GM18873 (cell line): ENCODE data around the gene PC.

ENCODE experiments used
- ATAC-seq: cut with Tn5 transposase; IDR thresholded peaks from one replicate; pipeline ENCODE4 v1.9.1; 2021; ENCODE audit warnings: mild to moderate bottlenecking, moderate library complexity, moderate number of reproducible peaks; ENCODE audit not compliant: unreplicated experiment, low FRiP score

PC gene

DNA sequence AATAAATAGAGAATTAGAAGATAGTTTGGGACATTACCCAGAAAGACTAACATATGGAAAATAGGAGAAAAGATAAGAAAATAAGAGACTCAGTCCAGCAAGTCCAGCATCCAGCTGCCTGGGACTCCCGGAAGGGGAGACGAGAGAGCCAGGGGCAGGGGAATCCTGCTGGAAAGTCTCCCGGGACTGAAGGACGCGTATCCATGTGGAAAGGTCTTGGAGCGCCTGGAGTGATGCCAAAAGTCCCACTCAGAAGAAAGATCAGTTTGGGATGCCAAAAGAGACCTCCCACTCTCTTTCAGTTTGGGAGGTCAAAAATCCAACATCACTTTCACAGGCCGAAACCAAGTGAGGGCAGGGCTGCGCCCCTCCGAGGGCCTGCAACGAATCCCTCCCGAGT, 70.7 kb downstream of the PC start:
- ATAC-seq, result no peak

DNA sequence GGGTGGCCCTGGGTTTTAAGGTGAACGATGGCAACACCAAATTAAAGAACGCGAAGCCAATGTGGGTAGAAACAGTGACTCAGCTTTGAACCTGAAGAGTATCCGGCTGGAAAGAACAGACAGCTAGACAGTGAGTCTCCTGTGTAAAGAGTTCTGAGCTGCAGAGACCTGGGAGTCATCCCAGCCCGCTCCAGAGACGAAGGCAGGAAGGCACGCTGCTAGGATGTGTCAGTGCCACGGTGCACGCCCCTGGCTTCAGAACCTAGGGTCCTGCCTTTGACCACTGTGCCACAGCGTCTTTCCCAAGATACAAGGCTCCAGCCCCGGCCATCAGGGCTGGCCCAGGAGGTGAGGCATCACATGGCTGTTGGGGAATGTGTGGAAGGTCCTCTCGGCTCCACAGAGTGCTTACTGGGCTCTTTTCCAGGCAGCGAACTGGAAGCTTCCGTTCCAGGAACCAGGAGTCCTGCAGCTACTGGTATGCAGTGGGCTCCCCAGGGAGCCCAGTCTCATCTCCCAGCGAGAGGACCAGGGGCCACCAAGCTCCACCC, 71.4 kb downstream of the PC start:
- no peak for ATAC-seq

DNA sequence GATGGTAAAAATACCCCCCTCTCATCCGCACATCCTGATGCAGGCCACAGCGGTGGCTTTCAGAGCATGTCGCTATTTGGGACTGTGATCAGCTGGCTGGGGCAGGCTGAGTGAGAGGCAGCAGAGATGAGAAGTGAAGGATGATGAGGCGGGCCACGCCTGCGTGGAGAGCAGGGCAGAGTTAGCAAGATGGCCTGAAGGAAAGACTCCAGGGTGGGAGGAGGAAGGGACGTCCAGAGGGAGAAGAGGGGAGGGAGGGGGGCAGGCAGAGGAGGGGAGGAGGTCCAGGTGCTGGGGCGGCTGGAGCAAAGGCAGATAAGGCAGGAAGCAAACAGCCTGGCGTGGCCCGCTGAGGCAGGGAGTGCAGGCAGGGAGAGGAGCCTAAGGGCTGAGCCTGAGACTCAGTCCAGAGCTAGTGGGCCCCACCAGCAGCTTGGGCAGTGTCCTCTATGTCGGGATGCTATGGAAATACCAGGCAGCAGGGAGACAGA, 72.2 kb downstream of the PC start:
- ATAC-seq, result no peak

DNA sequence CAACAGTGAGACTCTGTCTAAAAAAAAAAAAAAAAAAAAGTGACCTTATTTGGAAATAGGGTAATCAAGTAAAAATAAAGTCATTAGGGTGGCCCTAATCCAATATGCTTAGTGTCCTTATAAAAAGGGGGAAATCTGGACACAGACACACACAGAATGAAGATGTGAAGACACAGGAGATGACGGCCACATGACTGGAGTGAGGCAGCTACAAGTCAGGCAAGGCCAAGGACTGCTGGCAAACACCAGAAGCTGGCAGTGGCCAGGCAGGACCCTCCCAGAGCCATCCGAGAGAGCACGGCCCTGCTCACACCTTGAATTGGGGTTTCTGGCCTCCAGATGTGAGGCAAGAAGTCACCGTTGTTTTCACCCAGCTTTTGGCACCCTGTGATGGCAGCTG, 72.7 kb downstream of the PC start:
- no peak for ATAC-seq

DNA sequence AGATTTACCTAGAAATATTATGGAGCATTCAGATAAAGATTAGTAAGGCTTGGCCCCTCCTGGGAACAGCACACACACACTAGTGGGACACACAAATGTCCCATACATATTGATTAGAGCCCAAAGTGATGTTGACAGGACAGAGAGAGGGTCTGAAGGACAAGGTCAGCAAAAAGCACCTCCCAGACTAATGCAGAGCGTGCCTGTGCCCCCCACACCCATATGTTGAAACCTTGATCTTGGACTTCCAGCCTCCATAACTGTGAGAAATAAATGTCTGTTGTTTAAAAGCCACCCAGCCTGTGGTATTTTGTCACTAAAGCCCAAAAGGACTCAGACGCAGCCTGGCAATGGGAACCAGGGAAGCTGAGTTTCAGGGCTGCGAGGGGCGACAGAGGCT, 73.7 kb downstream of the PC start:
- no peak for ATAC-seq

DNA sequence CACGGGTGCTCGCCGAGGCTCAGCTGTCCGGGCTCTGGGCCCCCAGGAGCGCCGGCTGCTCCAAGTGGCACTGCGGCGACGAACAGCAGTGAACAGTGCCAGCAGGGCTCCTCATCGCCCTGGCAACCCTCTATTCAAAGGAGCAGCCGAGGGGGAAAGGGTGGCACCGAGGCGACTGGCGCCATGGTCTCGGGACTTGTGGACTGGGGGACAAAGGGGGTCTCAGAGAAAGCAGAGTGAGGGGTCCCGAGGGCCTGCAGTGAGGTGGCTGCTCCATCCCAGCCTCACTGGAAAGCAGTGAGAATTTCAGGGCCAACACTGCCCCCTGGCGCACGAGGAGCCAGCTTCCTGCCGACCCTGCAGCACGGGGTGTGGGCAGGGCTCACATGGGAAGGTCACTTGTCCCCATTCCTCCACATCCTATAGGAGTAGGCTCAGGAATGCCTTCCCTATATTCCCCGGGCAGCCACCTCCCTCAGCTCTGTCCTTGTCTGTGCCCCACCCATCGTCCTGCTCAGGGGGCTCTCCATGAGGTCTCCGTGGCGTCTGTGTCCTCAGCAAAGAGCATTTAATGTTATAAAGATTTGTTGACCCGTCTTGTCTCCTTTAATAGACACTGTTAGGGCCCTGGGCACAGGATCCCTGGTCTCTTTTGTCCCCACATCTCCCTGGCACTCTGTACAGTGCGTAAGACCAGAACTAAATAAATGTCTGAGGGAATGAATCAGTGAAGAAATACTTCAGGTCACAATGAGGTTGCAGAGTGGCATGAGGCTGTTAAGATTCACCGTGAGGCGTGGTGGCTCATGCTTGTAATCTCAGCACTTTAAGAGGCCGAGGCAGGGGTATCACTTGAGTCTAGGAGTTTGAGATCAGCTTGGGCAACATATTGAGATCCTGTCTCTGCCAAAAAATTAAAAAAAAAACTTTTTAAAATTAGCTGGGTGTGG, 74.9 kb downstream of the PC start:
- no peak for ATAC-seq

DNA sequence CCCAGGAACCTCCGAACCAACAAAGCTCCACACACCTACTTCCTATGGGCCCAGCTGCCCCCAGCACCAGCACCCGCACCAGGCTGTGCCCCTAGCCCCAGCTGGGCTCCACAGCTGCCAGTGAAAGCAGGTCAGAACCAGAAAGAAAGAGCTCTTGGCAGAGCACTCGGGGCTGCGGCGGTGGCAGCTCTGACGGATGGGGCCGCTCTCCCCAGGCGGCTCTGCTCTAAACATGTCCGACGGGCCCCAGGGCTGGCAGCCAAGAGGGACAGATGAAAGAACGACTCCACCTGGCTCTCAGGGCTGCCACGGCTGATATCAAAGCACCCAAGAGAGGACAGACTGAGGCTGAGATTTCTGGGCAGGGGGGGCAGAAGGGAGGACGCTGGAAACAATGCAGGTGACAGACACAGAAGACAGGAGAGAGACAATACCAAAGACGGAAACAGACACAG, 75.6 kb downstream of the PC start:
- no peak for ATAC-seq

DNA sequence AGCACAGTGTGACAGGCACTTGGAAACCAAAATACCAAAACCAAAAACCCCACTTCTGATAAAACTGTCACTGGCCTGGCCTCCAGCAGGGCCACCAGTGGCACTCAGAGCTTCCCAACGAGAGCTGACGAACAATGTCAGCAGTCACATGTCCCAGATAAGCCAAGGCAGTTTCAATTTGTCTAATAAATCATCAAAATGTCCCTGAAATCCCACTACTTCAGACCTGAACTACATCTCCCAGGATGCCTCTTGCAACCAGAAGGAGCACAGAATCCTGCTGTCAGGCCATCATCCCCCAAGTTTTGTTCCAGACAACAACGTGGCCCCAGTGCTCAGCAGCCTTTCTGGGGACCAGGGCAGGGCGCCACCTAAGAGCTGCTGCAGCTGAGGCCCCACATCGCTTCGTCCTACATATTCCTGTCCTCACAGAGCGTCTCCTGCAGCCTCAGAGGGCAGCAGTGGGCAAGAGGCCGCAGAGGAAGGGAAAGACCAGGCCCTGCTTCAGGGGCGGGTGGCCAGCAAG, 76.2 kb downstream of the PC start:
- ATAC-seq, result no peak

DNA sequence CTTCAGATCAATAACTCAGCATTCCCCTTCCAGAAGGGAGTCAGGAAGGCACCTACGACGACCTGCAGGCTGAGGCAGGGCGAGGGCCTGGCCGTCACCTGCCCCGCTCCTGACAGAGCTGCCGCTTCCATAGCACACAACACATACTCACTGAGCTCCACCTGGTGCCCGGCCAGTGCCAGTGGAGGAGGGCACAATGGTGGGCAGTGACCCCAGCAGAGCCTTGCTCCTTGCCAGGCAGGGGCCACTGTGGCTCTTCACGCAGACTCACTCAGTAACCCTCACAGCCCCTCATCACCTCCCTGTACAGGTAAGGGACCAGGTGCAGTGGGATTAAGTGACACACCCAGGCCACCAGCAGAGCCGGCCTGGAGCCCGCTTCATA, 76.7 kb downstream of the PC start:
- ATAC-seq, result no peak

DNA sequence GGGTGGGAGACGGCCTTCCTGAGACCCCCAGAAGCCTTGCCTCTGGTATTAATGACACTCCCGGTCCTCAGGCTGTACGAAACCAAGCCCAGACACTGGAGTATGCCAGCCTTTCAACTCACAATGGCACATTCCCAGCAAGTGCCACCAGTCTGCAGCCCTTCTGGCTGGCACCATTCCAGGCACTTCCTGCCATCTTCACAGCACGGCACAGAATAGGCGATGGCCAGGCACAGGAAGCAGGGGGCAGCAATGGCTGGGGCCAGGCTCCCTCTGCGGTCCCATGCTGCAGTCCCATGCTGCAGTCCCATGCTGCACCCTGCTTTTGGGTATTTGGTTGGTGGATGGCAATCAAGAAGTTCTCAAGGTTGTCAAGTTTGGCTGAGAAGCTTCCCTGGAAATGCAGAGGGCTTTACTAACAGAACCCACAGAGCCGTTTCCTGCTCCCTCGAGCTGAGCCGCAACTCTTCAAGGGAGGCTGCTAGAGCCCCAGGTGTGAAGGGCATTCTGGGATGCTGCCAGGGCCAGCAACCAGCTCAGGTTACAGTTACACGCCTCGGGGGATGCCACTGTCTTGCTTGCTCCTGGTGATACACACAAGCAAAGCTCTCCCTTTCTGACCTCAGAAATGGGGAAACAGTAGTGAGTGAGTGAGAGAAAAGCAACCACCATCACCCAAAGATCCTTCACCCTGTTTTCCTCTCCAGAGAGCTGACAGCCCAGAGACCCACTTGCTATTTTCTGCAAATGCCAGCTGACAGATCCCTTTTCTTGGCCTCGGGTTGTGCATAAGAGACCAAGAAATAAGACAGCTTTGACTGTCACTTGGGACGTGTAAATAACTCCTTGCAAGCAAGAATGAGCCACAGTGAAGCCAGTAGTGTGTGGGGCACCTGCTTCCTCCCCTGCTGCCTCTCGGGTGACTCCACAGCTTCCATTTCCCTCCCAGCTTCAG, 77.4 kb downstream of the PC start:
- no peak for ATAC-seq

DNA sequence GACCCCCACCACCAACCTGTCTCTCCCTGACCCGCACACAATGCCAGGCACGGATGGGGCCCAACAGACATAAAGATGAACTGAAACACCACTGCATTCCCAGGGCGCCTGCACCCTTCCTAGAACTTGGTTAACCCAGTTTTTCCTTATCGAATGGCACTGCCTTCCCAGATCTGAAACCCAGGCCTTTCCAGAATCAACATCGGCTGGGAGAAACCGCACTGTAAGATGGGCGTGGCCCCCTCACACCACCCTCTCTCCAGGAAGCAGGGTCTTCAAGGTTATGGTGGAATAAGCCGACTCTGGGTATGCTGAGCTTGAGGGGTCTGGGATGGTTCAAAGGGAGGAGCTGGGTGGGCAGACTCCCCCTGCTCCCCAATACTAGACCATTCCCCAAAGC, 78.2 kb downstream of the PC start:
- ATAC-seq, result no peak

DNA sequence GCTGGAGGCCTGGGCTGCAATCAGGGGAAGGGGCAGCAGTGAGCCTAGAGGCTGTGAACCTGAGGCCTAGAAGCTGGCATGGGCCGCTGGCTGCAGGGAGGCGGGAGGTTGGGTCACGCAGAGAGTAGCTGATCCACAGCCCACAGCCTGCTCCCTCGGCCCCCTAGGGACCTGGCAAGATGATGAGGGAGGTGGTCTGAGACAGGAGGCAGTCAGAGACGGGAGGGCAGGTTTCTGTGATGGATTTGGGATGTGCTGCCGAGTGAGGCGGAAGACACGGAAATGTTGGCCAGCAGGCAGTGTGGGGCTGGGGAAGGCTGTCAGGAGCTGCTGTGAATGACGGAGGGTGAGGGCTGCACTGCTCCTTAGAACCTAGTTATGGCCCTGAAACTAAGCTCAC, 78.6 kb downstream of the PC start:
- no peak for ATAC-seq

DNA sequence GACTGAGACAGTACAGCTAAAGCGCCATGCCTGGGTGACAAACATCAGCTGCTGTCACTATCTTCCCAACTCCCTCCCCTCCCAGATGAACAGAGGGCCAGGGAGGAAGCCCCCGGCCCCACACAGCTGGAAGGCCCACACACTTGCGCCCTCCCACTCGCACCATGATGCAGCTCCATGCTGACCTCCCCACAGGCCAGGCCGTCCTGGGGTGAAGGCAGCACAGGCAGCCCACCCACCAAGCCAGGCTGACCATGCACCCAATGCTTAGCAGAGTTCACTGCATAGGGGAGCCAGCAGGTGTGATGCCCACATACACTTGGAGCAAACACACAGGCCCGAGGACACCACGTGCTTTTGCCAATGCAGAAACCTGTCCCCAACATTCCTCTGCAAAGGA, 79.2 kb downstream of the PC start:
- ATAC-seq, result no peak

DNA sequence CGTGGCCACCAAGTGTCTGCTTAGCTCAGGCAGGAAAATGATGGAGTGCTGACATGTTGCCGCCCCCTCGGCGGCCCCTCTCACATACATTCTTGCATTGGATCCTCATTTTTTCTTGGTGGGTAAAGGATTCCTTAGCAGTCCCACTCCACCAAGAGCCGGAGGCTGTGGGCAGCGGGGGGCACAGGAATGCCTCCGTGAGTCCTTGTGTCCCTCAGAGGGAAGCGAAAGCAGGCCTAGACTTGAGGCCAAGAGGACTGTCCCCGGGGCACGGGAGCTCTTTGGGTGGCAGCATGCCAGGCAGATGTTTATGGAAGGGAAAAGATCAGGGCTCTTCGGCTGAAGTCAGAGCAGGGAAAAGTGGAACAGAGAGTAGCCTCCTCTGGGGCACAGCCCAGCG, 79.7 kb downstream of the PC start:
- no peak for ATAC-seq

DNA sequence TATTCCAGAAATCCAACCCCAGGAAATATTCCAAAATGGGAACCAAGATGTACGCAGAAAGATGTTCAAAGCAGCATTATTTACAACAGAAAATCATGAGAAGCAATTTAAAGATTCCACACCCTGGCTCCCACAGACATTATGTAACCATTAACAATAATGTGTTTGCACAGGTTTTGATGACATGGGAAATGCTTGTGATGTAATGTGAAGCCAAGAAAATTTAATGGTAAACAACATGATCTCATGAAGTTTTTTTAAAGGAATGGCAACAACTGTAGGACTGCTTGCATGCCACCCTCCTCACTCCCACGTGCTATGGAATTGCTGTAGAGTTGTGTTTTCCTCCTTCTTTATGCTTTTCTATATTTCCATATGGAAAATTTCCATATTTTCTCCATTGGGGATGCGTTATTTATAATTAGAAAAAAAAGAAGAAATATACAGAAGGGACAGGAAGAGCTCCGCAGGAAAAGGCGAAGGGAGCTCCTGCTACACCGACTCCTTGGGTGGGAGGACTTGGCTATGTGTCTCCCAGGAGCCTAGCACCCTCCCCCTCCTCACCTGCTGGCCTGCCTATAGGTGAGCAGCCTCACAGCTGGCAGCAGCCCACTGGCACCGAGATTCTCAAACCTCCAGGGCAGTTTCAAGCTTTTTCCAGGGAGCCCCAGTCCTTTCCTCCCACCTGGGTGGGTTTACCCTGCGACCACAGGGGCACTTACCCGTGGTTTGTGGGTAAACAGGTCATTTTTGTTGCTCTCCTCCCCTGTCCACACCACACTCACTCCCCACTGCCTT, 80.4 kb downstream of the PC start:
- ATAC-seq, result no peak

DNA sequence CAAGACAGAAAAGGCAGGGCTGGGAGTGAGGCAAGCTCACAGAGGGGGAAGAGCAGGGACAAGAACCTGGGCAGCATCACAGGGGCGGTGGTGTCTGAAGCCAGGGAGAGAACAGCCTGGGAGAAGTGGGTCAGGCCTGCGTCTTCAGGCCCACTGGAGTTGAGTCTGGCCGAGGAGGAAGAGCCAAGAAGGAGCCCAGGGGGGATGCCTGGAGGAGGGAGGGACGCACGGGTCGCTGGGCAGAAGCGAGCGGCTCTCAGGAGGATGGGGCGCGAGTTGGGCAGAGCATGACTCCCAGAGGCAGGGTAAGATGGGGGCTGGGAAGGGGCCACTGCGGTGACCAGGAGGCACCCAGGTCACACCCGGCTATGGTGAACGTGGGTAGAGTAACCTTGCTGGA, 82.8 kb downstream of the PC start:
- no peak for ATAC-seq

DNA sequence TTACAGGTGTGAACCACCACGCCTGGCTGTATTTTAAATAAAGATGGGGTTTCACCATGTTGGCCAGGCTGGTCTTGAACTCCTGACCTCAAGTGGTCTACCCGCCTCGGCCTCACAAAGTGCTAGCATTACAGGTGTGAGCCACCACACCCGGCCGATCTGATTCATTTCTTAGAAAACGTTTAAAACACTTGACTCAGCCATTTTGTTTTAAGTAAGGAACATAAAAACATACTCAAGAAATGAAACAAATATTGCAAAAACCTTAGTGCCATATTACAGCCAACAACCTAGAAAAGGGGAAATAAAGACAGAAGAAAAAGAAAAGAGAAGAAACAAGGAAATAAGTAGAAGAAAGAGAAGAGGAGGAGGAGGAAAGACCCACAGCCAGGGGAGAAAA, 84.0 kb downstream of the PC start:
- no peak for ATAC-seq

DNA sequence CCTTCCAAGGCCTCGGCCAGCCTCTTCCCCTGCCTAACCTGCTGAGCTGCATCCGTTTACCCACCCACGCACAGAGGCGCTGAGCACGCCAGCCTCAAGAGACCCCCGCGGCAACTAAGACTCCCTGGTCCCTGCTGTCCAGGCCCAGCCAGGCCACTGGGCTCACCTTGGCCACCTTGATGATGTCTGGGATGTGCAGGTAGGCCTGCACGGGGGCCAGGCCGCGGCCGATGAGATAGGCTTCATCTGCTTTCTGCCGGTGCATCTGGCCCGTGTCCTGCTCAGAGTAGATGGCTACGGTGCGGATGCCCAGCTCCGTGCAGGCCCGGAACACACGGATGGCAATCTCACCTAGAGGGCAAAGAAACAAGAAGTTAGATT, 86.7 kb downstream of the PC start:
- ATAC-seq, result no peak

DNA sequence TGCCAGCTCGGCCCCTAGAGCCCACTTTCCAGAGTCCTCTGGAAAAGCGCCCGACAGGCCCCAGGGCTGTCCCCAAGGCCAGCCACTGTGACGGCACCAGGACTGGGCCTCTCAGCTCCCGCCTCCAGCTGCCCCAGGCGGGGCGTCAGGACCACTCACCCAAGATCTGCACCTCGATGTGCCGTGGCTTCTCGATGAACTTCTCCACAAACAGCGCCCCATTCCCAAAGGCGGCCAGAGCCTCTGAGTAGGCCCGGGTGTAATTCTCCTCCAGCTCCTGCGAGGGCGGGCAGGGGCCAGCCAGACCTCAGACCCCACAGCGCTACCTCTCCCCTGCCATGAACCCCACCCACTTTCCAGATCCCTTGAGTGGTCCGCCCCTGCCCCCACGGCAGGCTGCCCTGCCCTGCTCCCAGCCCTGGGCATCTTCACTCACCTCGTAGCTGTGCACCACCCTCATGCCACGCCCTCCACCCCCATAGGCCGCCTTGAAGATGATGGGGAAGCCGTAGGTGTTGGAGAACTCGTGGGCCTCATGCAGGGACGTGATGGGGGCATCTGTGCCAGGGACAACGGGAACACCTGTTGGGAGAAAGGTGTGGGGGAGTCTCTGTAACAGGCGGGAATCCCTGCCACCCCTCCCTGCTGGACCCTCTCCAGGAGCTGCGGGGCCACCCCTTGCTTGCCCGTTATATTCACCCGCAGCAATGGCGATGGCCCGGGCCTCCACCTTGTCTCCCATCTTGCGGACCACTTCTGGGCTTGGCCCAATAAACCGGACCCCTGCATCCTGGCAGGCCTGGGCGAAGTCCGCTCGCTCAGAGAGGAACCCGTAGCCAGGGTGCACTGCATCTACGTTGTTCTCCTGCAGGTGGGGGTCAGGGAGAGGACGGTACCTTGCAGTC, 87.3 kb downstream of the PC start:
- no peak for ATAC-seq
